HuH-7 (cell line): ENCODE measurements around the gene RNF207.
A peak's percentile ranks its signal among the peaks of the same experiment; 100 is the strongest.

Experiments used
- DNase-seq: peaks from one replicate; pipeline ENCODE4 v3.0.0; 2011; ENCODE audit warnings: low spot score

RNF207 gene

DNA sequence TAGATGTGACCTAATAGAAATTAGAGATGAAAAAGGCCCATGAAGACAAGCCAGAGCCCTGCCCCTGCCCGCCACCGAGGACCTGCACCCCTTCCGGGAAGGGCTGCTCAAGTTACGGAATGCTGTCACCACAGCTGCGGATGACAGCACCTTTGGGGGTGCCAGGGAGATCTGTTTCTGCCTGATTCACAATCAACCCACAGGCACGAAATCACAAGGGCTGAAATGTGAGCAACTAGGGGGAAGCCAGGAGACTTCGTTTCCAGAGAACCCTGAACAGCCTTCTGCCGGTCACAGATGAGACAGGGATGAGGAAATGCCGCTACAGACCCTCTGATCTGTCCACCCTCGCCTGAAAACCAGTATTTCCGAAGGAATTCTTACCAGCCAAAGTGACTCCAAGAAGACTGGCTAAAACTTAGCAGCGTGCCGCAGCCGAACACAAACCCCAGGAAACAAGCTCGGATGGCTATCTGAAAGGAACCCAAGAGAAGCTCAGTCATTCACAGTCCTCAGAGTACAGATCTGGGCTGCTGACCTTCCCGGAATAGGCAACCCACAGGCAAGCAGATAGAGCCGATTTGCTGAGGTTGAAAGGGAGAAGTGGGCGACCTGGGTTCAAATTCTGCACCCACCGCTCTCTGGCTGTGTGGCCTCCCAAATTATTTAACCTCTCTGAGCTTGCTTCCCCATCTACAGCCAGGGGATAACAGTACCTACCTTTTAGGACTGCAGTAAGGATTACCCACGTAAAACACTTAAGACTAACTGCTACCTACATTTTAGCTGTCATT is 28.8 kb downstream of the RNF207 start:
- DNase-seq: no peak

DNA sequence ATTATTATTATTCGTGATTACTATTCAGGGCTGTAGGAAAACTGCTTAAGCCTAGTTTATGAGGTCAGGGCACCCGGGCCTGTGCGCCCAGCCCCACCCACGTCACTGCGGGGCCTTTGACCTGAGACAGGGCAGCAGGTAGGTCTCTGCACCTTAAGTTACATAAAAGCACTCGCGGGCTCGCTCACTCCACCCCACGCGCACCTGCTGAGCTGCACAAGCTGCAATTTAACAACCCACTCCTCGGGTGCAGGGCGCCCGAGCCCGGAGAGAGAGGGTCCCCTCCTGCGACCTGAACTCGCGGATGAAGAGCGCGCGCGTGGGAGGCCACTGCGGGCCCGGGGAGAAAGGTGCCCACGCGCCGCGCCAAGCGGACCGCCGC is 29.4 kb downstream of the RNF207 start:
- DNase-seq: no peak

DNA sequence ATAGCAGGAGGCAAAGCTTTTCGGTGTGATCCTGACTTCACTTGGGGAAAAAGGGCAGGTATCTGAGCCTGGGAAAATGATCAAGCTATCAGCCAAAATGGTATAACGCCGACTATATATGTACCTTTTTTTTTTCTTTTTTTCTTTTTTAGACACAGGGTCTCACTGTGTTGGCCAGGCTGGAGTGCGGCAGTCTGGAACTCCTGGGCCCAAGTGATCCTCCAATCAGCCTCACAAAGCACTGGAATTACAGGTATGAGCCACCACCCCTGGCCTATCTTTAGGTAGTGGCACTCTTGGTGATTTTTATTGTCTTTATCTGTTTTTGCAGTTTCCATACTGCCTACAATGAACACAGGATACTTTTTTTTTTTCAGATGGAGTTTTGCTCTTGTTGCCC is 31.2 kb downstream of the RNF207 start:
- DNase-seq: no peak

DNA sequence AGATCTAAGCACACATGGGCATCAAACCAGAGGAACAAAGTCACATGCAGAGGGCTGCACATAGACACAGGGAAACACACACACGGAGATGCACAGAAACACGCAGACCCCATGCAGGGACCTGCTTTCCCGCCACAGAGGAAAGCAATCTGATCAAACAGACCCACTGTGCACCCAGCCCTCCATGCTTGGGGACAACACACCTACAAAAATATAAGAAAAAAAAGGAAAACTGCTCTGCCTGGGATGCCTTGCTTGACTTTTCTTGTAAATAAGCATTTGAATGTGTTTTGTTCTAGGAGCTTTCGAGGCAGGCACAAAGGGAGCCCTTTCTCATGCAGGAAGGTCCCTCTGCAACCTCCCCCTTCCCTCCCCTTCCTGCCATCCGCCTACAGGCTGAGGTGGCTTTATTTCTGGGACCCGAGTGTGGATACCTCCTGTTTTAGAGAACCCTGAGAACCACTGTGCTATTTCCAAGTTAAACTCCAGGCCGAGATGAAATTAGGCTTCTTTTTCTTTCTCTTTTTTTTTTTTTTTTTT is 33.4 kb downstream of the RNF207 start:
- no peak for DNase-seq

DNA sequence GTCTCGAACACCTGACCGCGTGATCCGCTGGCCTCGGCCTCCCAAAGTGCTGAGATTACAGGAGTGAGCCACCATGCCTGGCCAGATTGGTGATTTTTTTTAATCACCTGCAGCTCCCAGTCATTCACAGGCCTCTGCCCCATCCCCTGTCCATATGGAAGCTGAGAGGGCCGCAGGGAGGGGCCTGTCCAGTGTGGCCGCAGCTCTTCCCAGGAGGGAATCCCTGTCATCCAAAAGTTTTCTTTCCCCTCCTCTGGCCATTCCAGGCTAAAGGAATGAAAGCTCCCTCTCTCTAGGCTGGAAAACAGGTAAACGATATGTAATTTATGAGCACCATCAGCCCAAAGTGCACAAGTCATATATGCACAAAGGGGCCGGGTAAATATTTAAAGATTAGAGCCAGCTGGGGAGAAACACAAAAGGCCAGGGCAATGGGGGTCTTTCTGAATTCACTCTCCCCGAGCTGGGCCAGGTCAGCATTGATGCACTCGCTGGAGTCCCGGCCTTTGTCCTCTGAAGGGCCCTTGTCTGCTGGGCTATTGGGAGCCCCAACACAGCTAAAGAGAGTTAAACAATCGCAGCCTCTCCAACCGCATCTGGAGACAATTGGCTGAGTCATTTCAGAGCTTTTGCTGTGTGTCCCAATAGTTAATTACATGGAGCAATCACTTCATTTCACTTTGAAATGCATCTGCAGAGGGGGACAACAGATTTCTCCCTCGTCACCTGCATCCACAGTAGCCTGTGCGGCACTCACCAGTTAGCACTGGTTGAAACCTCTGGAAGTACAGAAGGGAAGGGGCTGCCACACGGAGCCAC is 34.2 kb downstream of the RNF207 start:
- DNase-seq: peak; percentile 54

DNA sequence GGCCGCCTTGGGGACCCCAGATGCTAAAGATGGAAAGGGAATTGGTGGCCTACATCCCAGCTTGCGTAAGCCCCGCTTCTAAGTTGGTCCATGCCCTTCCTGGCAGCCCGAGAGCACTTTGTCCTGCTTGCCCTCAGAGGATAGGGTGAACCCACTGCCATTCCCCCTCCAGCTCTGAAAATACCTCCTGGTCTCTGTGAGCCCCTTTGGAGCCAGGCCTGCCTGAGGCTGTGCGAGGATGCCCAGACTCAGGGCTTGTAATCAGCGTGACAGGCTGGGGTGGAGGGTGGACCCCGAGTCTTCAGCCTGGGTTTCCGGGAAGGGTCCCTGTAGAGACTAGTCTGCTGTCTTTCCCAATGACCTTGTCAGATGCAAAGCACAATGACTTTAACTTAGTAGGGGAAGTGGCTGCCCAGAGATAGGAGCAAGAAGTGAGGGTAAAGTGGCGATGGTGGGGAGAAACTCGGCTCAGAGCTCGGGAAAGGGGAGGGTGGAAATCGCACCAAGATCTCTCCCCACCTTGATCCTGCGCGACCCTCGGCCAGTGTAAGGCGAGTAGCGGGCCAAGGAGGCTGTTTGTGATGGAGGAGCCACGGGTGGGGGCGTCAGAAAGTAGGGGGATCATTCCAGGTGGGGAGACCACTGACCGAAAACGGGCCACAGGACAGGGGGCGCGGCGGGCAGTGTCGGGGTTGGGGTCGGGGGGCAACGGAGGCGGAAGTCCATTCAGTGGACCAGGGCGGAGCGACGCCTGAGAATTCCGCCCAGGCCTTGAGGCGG is 35.4 kb downstream of the RNF207 start:
- no peak for DNase-seq

DNA sequence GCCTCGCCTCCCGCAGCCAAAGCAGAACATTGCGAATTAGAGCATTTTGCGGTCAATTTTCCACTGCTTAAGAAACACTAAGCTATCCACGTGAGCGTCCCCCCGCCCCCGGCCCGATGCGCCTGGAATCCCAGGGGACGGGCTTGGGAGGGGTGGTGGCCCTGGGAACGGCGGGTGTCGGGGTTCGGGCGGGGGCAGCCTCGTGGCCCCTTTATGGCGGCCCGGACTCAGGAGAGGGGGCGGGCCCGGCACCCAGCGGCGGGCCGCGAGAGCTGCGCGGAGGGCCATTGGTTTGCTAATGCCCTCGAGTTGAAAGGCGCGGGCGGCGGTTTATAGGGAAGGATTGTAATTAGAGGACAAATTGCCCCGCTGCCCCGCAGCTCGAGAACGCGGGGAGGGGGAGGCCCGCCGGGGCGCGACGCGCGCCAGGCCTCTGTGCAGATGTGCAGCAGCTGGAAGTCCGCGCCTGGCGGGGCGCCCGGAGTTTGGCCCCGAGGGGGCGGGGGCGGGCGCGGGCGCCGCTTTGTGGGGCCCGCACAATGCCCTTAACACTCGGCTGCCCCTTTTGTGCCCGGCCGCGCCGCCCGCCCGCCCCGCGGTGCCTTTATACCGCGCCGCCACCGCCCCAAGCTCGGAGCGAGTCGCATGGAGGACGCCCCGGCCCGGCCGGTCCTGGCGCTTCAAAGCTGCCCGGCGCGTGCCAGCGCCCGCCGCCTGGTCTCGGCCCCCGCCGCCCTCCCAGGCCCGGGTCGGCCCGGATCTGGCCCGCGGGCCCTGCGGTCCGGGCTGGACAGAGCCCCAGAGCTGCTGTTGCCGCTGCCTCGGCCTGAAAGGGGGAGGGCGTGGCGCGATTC is 36.2 kb downstream of the RNF207 start:
- DNase-seq: no peak

DNA sequence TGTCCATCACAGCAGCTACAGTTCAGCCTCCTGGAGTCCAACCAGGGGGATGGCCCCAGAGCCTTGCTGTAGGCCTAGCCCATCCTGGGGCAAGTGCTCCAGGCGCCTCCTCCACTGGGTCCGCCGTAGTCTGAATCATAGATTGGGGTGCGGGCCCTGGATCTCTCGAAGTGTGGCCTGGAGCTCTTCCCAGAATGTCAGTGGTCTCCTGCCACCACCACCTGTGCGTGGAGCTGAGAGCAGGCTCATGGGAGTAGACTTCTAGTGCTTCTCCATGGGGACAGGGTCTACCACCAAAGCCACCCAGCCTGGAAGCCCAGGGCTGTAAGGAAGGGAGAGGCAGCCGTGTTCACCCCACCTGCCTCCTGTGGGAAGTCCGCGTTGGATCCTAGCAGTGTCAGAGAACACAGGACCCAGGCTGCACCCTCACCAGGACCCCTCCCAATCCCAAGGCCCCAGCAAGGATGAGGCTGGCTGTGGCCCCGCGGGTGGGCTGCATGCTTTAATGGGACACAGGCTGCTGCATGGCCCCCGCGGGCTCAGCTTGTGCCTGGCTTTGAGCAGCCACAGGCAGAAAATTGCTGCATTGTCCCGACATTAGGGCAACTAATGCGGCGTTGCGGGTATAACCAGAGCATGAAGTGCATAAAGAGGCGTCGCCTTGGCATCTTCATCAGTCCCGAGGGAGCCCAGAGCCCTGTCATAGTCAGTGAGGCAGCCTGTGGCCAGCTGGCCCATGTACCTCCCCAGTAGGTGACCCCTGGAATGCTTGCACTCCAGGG is 37.3 kb downstream of the RNF207 start:
- no peak for DNase-seq

DNA sequence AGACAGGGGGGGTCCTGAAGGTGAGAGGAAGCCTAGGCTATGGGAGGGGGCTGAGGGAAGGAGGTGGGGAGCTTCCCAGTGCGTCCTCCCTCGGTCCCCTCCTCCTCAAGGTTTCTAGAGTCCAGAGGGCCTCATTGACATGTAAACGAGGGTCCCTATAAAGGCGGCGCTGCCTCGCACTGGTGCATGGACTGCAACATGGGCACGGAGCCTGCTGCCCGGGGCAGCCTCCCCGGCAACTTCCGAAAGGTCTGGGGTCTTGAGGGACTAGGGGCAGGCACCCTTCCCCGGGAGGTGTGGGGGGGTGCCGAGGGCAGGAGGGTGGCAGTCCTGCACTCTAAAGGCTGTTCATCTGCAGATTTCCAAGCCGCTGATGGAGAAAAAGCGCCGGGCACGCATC is 38.1 kb downstream of the RNF207 start, which contains the start of gene HES3:
HES3 (plus strand) TSS at position 187 of the 400 bp plus-strand sequence; CDS start at position 374, 187 bp downstream.
- DNase-seq: no peak

DNA sequence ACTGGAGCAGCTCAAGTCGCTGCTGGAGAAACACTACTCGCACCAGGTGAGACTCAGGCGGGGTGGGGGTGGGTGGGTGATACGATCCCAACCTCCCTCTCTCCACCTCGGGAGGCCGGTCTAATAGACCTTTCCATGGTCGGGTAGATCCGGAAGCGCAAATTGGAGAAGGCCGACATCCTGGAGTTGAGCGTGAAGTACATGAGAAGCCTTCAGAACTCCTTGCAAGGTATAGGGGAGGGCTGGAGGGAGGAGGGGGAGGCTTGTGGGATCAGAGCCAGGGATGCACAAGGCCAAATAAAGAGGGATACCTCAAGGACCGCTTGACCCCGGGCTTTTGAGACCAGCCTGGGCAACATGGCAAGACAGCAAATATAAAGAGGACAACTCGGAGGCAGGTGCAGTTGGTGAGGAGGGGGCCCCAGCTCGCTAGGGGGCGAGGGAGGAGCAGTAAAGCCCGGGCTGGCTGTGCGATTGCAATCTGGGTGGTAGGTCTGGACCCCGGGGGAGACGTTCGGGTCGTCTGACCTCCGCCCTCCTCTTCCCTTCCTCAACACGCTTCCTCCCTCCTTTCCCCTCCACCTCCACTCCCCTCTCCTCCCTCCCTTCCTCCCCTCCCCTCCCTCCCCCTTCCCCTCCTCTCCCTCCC is 38.6 kb downstream of the RNF207 start:
- no peak for DNase-seq

DNA sequence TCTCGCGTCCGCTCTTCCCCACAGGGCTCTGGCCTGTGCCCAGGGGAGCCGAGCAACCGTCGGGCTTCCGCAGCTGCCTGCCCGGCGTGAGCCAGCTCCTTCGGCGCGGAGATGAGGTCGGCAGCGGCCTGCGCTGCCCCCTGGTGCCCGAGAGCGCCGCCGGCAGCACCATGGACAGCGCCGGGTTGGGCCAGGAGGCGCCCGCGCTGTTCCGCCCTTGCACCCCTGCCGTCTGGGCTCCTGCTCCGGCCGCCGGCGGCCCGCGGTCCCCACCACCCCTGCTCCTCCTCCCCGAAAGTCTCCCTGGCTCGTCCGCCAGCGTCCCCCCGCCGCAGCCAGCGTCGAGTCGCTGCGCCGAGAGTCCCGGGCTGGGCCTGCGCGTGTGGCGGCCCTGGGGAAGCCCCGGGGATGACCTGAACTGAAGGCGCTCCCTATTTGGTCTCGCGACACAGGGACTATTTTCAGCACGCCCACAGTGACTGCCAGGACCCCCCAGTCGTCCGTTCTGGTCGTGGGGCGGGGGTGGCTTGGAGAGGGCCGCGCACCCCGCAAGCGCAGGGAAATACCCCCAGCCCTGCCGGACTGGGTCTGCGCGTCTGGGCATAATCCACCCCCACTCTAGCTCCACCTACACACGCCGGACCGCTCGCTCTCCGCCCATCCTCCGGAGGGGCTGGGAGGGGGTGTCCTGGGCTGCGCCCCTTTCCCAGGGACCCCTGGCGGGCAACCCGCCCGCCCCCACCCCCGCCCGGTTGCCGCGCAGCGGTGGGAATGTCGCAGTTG is 39.4 kb downstream of the RNF207 start:
- peak; percentile 87 for DNase-seq

DNA sequence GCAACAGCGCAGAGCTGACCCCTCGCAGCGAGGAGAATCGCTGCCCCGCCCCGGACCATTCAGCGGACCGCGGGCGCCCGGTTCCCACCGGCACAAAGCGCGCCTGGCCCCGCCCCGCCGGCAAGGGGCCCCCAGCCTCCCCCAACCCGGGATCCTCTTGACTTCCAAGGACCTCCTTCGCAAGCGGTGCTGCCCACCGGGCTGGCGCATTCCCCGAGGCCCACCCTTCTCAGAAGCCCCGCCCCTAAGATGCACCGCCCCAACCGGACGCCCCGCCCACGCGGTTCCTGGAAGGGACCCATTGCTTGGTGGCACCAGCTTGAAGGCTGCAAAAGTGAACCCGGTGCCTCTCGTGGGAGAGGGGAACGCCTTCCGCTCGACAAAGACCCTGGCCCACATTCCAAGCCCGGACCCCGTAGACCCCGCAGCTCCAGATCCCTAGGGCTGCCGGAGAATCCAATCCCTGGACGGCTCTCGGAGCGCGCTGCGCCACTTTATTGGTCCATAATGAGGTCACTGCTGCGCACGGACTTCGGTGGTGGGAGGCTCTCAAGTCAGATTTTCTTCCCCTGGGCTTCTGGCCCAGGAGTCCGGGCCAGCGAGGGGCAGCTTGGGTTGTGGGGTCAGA is 40.1 kb downstream of the RNF207 start:
- peak; percentile 62 for DNase-seq

DNA sequence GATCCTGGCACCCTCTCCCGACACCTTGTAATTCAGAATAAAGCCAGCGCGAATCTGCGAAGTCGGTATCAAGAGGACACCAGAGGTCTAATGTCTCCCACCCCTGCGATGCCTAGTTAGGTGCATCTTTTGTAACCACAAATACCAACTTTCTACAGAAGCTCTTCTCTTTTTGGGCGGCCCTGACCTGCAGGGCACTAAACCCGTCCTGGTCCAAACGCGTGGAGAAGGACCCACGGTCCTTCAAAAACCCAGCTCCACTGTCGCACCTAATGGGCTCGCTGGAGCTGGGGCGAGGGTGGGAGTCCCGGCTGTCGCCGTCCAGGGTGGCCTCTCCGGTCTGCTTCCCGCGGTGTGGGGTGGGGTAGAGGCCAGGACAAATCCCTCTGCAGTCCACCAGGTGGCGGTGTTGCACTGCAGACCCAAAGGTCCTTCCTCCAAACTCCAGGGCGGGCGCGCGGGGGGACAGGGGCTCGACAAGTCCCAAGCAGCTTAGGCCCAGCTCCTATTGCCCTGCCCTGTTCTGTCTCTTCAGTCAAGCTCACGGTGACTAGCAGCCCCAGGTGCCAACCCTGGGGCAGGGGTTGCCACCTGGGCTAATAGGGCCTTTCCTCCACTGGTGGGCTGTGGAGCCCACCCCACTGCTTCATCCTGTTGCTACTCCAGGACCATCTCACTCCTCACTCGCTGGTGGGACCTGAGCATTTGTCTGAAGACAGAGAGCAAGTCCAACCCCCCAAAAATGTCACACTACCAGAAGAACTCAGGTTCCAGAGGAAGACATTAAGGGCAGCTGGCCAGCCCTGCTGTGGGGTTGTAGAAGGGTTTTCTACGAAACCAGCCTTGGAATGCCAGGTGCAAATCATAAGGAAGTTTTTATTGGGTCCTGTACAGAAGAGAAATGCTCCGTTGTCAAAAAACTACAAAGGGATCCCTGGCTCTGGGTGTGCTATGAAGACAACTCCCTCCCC is 40.9 kb downstream of the RNF207 start:
- DNase-seq: peak; percentile 96

DNA sequence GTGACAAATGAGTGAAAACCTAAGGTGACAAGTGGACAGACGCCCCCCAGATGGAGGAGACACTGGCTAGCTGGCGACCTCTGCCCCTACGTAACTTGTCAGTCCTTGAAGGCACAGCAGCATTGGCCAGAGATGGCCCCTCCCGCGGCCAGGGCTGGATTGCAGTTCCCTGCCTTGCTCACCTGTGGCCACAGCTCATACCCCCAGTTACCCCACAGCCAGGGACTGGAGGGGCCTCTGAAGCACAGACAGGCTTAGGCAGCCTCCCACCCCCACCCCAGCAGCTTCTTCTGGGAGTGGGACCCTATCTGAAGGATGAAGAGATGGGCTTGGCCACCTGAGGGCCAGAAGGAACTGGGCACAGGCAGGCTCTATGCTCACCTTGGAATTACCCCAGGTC is 41.7 kb downstream of the RNF207 start:
- no peak for DNase-seq

DNA sequence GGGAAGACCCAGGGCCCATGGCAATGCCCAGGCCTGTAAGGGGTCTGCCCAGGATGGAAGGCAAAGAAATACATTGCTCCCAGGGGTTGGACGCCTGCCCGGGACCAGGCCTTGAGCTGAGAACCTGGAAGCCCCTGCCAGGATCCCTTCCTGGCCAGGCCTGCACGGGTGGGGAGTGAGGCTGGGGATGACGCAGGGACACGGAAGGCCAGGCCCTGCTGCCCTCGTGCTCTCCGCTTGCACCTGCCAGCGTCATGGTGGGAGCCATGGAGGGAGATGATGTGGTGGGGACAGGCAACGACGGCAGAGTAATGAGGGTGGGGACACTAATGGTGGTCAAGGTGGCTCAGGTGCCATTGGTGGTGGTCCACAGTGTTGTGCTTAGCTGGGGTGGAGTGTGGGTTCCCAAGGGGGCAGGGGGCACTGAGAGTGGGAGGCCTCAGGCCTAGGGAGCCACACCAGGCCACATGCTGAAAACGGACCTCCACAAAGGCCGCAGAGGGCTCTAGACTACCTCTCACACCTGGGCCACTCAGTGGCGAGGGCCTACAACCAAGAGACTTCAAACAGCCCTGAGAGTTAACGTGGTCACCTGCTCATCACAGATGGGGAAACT is 42.4 kb downstream of the RNF207 start:
- DNase-seq: no peak

DNA sequence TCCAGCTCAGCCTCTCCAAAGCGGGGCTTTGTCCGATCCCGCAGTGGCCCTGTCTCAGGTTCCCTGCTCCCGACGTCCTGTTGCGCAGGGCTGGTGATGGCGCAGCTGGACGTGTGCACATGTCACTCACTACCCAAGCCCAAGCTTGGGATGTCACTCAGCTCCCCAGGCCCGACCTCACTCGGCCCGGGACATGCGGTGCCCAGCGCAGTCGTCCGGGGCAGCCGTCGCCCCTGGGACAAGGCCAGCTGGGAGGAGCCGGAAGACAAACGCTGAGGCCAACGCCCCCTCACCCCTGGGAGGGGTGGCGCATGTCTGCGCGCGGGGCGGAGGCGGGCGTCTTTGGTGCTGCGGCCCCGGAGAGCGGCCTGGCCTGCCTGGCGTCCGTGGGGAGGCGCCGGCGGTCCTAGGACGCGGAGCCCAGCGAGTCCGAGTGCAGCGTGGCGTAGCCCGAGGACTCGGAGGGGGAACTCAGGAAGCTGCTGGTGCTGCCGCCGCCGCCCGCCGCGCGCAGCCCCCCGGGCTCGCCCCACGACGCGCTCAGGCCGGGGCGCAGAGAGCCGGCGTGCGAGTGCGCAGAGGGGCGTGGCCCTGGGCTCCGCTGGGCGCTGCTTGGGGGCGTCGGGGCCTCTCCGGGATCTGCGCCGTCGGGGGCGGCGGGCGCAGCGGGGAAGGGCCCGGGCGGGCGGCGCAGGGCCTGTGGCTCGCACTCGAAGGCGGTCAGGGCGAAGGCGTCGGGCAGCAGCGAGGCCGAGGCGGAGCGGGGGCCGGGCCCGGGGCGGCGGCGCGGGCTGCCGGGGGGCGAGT is 43.2 kb downstream of the RNF207 start:
- DNase-seq: no peak
